Epithelial cell of esophagus (primary cell): Measurements from ENCODE around the gene TMEM178B.

Experiments
- DNase-seq: peaks from one replicate; pipeline ENCODE4 v3.0.0; 2010; ENCODE audit warnings: low read depth
- H3K4me3 ChIP-seq: 2 replicates; pipeline ENCODE4 v1.5.1; 2011; ENCODE audit warnings: mild to moderate bottlenecking, low read length, control low read depth
- CTCF ChIP-seq: IDR thresholded peaks from 2 replicates; pipeline ENCODE4 v1.5.1; 2011; ENCODE audit warnings: low read depth, mild to moderate bottlenecking, low read length, control low read depth, inconsistent platforms; ENCODE audit not compliant: insufficient read depth; ENCODE audit errors: missing control alignments

TMEM178B gene

GRCh38 chr7:141243368-141243767 is 169.5 kb downstream of the TMEM178B start:
- DNase-seq: no peak
- TF ChIP-seq CTCF: no peak
- no peak overlapping the region for H3K4me3 ChIP-seq

- TF ChIP-seq CTCF: no peak
- no peak for DNase-seq
- no peak overlapping the region for H3K4me3 ChIP-seq
These were observed 170.6 kb downstream of the TMEM178B start for GRCh38 chr7:141244435-141244834.

GRCh38 chr7:141246426-141246825 is 172.6 kb downstream of the TMEM178B start:
- DNase-seq: no peak
- no peak for TF ChIP-seq CTCF
- no peak overlapping the region for H3K4me3 ChIP-seq

GRCh38 chr7:141251180-141251579 is 177.3 kb downstream of the TMEM178B start:
- DNase-seq: no peak
- TF ChIP-seq CTCF: no peak
- no peak overlapping the region for H3K4me3 ChIP-seq

GRCh38 chr7:141251957-141252356 is 178.1 kb downstream of the TMEM178B start:
- H3K4me3 ChIP-seq: no peak overlapping the region
- DNase-seq: no peak
- no peak for TF ChIP-seq CTCF

- H3K4me3 ChIP-seq: no peak overlapping the region
- no peak for TF ChIP-seq CTCF
- DNase-seq: no peak
These were observed 183.7 kb downstream of the TMEM178B start for GRCh38 chr7:141257597-141257996.

- no peak for TF ChIP-seq CTCF
These were observed 184.7 kb downstream of the TMEM178B start for GRCh38 chr7:141258559-141258958.

More at GRCh38 chr7:141258559-141258958, 184.7 kb downstream of the TMEM178B start:
- no peak for DNase-seq
- no peak overlapping the region for H3K4me3 ChIP-seq
